Spleen (tissue), 11 donors: ENCODE measurements around the gene ZNF365. TPM values are rescaled to one million over a fixed set of nuclear protein-coding genes. Genes with fewer than 3 reads are reported as not detected.
"Not testable (repeated sequence)": the region's sequence is repeated elsewhere in the genome, so short reads cannot be mapped to it uniquely, and the experiment has no call there.

Source experiments
- DNase-seq: peaks from one replicate; pipeline ENCODE4 v3.0.0-alpha.2; 2020
- H3K27ac ChIP-seq, 8 donors: fragments of 200-600 bp; sonication (generic) in 7 of 8; 1 replicate in 4 of 8; 2 replicates in 4 of 8; pipeline versions ENCODE4 v1.5.0 to v1.8.0; 2016 to 2021; ENCODE audit warnings: inconsistent platforms in 4 of 8, mild to moderate bottlenecking in 4 of 8, moderate library complexity in 1 of 8
- H3K27me3 ChIP-seq, 7 donors: fragments of 200-600 bp; sonication (generic) in 6 of 7; replicated peaks in 1 of 7; 1 replicate in 4 of 7; 2 replicates in 3 of 7; pipeline versions ENCODE4 v1.5.0 to v1.8.0; 2016 to 2021; ENCODE audit warnings: inconsistent platforms in 3 of 7, mild to moderate bottlenecking in 1 of 7
- H3K36me3 ChIP-seq, 6 donors: fragments of 200-600 bp; sonication (generic) in 5 of 6; 1 replicate in 4 of 6; 2 replicates in 2 of 6; pipeline versions ENCODE4 v1.5.0 to v1.8.0; 2016 to 2021; ENCODE audit warnings: inconsistent platforms in 2 of 6
- H3K4me1 ChIP-seq, 6 donors: fragments of 200-600 bp; sonication (generic) in 5 of 6; 1 replicate in 3 of 6; 2 replicates in 3 of 6; pipeline versions ENCODE4 v1.5.0 to v1.8.0; 2016 to 2021; ENCODE audit warnings: inconsistent platforms in 3 of 6
- H3K4me3 ChIP-seq, 8 donors: fragments of 200-600 bp; sonication (generic) in 7 of 8; 1 replicate in 4 of 8; 2 replicates in 4 of 8; pipeline versions ENCODE4 v1.5.0 to v1.8.0; 2016 to 2021; ENCODE audit warnings: inconsistent platforms in 4 of 8, mild to moderate bottlenecking in 4 of 8, moderate library complexity in 2 of 8
- H3K9me3 ChIP-seq, 8 donors: fragments of 200-600 bp; sonication (generic) in 7 of 8; 1 replicate in 4 of 8; 2 replicates in 4 of 8; pipeline versions ENCODE4 v1.5.0 to v1.8.0; 2016 to 2021; ENCODE audit warnings: inconsistent platforms in 4 of 8
- CTCF ChIP-seq, 11 experiments: fragments of 200-600 bp in 7 of 11; fragments of 450-650 bp in 4 of 11; sonication (generic) in 4 of 11; IDR thresholded peaks in 8 of 11; conservative IDR thresholded peaks in 3 of 11; 1 replicate in 7 of 11; 2 replicates in 4 of 11; pipeline versions ENCODE4 v1.4.0 to v1.8.0; 2016 to 2021; ENCODE audit warnings: antibody characterized with exemption in 11 of 11, inconsistent platforms in 4 of 11, mild to moderate bottlenecking in 1 of 11
- POLR2A ChIP-seq, 3 donors: fragments of 450-650 bp; IDR thresholded peaks; one replicate each; pipeline ENCODE4 v1.5.1; 2017; ENCODE audit warnings: antibody characterized with exemption in 3 of 3, mild to moderate bottlenecking in 1 of 3
- POLR2AphosphoS5 ChIP-seq, 3 donors: sonication (generic); formaldehyde crosslinking; IDR thresholded peaks; one replicate each; pipeline ENCODE4 v1.5.1; 2017; ENCODE audit warnings: antibody characterized with exemption in 3 of 3
- WGBS, 5 donors: extraction: QIAGEN DNeasy Blood & Tissue Kit in 3 of 5; methylation state at CpG; one replicate each; pipeline versions ENCODE4 v1.1.5 to v1.1.7; 2013 to 2018; 5-methylcytosine and 5-hydroxymethylcytosine counted together
- intact Hi-C: fragments of 100-400 bp; cut with DNase I; formaldehyde crosslinking; loops from one replicate; pipeline ENCODE4 v1.15.0; 2023; ENCODE audit warnings: low total_unique reads
- polyA plus RNA-seq, 3 donors: library from polyadenylated mRNA; stranded (reverse); fragments of 200-250 nt; gene quantifications; one replicate each; pipeline ENCODE4 v1.2.1, GENCODE V29; 2013
- total RNA-seq, 7 donors: library from RNA; depleted of rRNA in 3 of 7; stranded (reverse); fragments of >200 nt in 3 of 7; fragmentation: NEBNext Ultra II Directional in 4 of 7; extraction: Animal tissue kit (Norgen Biotek cat#: 25700) in 4 of 7; gene quantifications; one replicate each; pipeline versions ENCODE4 v1.1.0 to v1.2.1, GENCODE V29; 2016 to 2021
- donor health status: healthy with polysubstance abuse.
- donor health status: DM: no; HTN: no; CAD: no; lungs with moderate emphysema.
- donor health status: DM: no; HTN: no; CAD: no.
- donor health status: Bipolar disorder and iron deficiency.
- donor health status: healthy.
- donor health status: DM: no; HTN: no; CAD: no.
- donor health status: DM: yes; HTN: yes; CAD: no.

ZNF365 gene
- total and polyA plus RNA-seq, 10 donors: 0.06 to 1.9 (median 0.64) TPM

- H3K27me3 ChIP-seq: peaks cover 0 to 25% (median 14%) of the 10 kb centered on the region in 7 donors
- no peak for DNase-seq
- no peaks in the 10 kb centered on the region for H3K36me3 ChIP-seq
- intact Hi-C loops: no loop called here
- H3K4me1 ChIP-seq: peaks cover 3 to 18% (median 15%) of the 10 kb centered on the region in 6 donors
- no peak for TF ChIP-seq POLR2AphosphoS5 (IDR thresholded peaks at IDR 0.05)
- no peak for TF ChIP-seq POLR2A (IDR thresholded peaks at IDR 0.05)
- TF ChIP-seq CTCF (IDR thresholded peaks at IDR 0.05 in 8 of 11, conservative IDR thresholded peaks at IDR 0.05 in 3 of 11): no peak
- H3K9me3 ChIP-seq: no peaks in the 10 kb centered on the region
- H3K4me3 ChIP-seq: no peak overlapping the region
- H3K27ac ChIP-seq: no peak overlapping the region
- WGBS, 5 donors: 71 to 86% (median 76%) methylated on average over 6 of the region's 6 CpGs
These were observed 3.8 kb downstream of the ZNF365 start for GRCh38 chr10:62377966-62378365.

GRCh38 chr10:62378877-62379276, 4.7 kb downstream of the ZNF365 start:
- H3K4me3 ChIP-seq, H3K36me3 ChIP-seq, DNase-seq, intact Hi-C loops, H3K9me3 ChIP-seq, H3K27ac ChIP-seq: not testable (repeated sequence)
- 93 to 97% (median 93%) methylated on average over 6 of the region's 6 CpGs for WGBS, 5 donors
- Histone ChIP-seq H3K4me1 (peaks cover under 1 to 19% (median 10%) of the 10 kb centered on the region in 6 donors), H3K27me3 (peaks cover 0 to 19% (median 8%) of the 10 kb centered on the region in 7 donors)

- Histone ChIP-seq H3K4me3 (no peak overlapping the region), H3K27me3 (peaks cover 0 to 14% (median 4%) of the 10 kb centered on the region in 7 donors), H3K9me3 (no peaks in the 10 kb centered on the region), H3K36me3 (no peaks in the 10 kb centered on the region), H3K4me1 (peaks cover 0 to 17% (median 6%) of the 10 kb centered on the region in 6 donors), H3K27ac (no peak overlapping the region)
- DNase-seq: no peak
- TF ChIP-seq POLR2A (IDR thresholded peaks at IDR 0.05) (no peak), CTCF (IDR thresholded peaks at IDR 0.05 in 8 of 11, conservative IDR thresholded peaks at IDR 0.05 in 3 of 11) (no peak), POLR2AphosphoS5 (IDR thresholded peaks at IDR 0.05) (no peak)
- intact Hi-C loops: no loop called here
- 82 to 90% (median 88%) methylated on average over 4 of the region's 4 CpGs for WGBS, 5 donors
These were observed 5.2 kb downstream of the ZNF365 start for GRCh38 chr10:62379394-62379793.

GRCh38 chr10:62380016-62380415, 5.8 kb downstream of the ZNF365 start:
- no peak for DNase-seq
- no peaks in the 10 kb centered on the region for H3K9me3 ChIP-seq
- 55 to 74% (median 73%) methylated on average over 1 of the region's 1 CpG for WGBS, 5 donors
- no peak for TF ChIP-seq POLR2A (IDR thresholded peaks at IDR 0.05)
- no peak for TF ChIP-seq POLR2AphosphoS5 (IDR thresholded peaks at IDR 0.05)
- no peak for TF ChIP-seq CTCF (IDR thresholded peaks at IDR 0.05 in 8 of 11, conservative IDR thresholded peaks at IDR 0.05 in 3 of 11)
- H3K27me3 ChIP-seq: peaks cover 0 to 7% (median 0%) of the 10 kb centered on the region in 7 donors
- H3K36me3 ChIP-seq: no peaks in the 10 kb centered on the region
- intact Hi-C loops: no loop called here
- H3K4me1 ChIP-seq: peaks cover 0 to 17% (median under 1%) of the 10 kb centered on the region in 6 donors
- no peak overlapping the region for H3K27ac ChIP-seq
- H3K4me3 ChIP-seq: no peak overlapping the region
